OCI-LY1 (cell line): ENCODE measurements around the gene ENSA.

Experiments used
- EZH2 ChIP-seq: fragments of 200-600 bp; sonication (generic), shearing (Covaris generic); IDR thresholded peaks from 2 replicates; pipeline ENCODE4 v1.8.0; 2017; ENCODE audit warnings: borderline replicate concordance, mixed run types, mild to moderate bottlenecking, antibody characterized with exemption, low read length, moderate library complexity, mixed read lengths
- TF ChIP-seq, protein P1 (sequence below): fragments of 200-600 bp; sonication (generic), shearing (Covaris generic); IDR thresholded peaks from 2 replicates; pipeline ENCODE4 v1.5.1; 2017; ENCODE audit warnings: mild to moderate bottlenecking, antibody characterized with exemption, low read length, moderate library complexity, mixed read lengths

DNA sequence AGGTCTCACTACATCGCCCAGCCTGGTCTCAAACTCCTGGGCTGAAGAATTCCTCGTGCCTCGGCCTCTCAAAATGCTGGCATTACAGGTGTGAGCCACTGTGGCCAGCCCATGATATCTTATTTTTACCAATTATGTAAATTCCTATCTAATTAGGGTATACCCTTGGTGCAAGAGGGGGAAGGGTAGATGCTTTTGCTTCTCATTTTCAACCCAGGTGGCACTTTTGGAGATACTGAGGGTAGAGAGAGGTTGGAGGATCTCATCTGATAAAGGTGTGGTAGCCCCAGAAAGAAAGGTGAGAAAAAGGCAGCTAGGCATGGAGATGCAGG is 17.4 kb downstream of the ENSA start:
- TF ChIP-seq, protein P1, sequence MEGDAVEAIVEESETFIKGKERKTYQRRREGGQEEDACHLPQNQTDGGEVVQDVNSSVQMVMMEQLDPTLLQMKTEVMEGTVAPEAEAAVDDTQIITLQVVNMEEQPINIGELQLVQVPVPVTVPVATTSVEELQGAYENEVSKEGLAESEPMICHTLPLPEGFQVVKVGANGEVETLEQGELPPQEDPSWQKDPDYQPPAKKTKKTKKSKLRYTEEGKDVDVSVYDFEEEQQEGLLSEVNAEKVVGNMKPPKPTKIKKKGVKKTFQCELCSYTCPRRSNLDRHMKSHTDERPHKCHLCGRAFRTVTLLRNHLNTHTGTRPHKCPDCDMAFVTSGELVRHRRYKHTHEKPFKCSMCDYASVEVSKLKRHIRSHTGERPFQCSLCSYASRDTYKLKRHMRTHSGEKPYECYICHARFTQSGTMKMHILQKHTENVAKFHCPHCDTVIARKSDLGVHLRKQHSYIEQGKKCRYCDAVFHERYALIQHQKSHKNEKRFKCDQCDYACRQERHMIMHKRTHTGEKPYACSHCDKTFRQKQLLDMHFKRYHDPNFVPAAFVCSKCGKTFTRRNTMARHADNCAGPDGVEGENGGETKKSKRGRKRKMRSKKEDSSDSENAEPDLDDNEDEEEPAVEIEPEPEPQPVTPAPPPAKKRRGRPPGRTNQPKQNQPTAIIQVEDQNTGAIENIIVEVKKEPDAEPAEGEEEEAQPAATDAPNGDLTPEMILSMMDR: no peak
- TF ChIP-seq EZH2: no peak
